Measurements from ENCODE around the gene ATXN8OS.

GRCh38 chr13:70171151-70171550, 63.5 kb downstream of the ATXN8OS start:
- no peak for TF ChIP-seq CTCF (conservative IDR thresholded peaks at IDR 0.05; ENCODE audit: low read depth, low read length)
- TF ChIP-seq EZH2 (IDR thresholded peaks at IDR 0.05; ENCODE audit: borderline replicate concordance, low read depth, low read length, poor library complexity, severe bottlenecking): no peak
